Left lung (tissue), 10 donors: Measurements from ENCODE around the gene GYS2. TPM values are rescaled to one million over a fixed set of nuclear protein-coding genes. Genes with fewer than 3 reads are reported as not detected.
"Not testable (repeated sequence)": the region's sequence is repeated elsewhere in the genome, so short reads cannot be mapped to it uniquely, and the experiment has no call there.

Experiments used
- ATAC-seq: fragments of 200-7000 bp; cut with Tn5 transposase; one replicate; pipeline ENCODE4 v1.9.1; 2020; ENCODE audit warnings: moderate library complexity
- DNase-seq, 4 donors: peaks; one replicate each; pipeline ENCODE4 v3.0.0-alpha.2; 2013 to 2020
- H3K27ac ChIP-seq, 2 donors: fragments of 200-600 bp; sonication (generic) in 1 of 2; one replicate each; pipeline versions ENCODE4 v1.5.0 to v1.8.0; 2020 to 2021
- H3K27me3 ChIP-seq, 2 donors: fragments of 200-600 bp; sonication (generic) in 1 of 2; one replicate each; pipeline versions ENCODE4 v1.5.0 to v1.8.0; 2020 to 2021
- H3K36me3 ChIP-seq, 2 donors: fragments of 200-600 bp; sonication (generic) in 1 of 2; one replicate each; pipeline versions ENCODE4 v1.5.0 to v1.8.0; 2020 to 2021
- H3K4me1 ChIP-seq, 2 donors: fragments of 200-600 bp; one replicate each; pipeline ENCODE4 v1.8.0; 2021
- H3K4me3 ChIP-seq, 2 donors: fragments of 200-600 bp; sonication (generic) in 1 of 2; one replicate each; pipeline versions ENCODE4 v1.5.0 to v1.8.0; 2020 to 2021; ENCODE audit warnings: mild to moderate bottlenecking in 1 of 2
- H3K9me3 ChIP-seq, 2 donors: fragments of 200-600 bp; sonication (generic) in 1 of 2; one replicate each; pipeline versions ENCODE4 v1.5.0 to v1.8.0; 2020 to 2021
- intact Hi-C, 2 donors: fragments of 100-400 bp; cut with DNase I; formaldehyde crosslinking; loops; one replicate each; pipeline versions ENCODE4 v1.11.2 to v1.14.2; 2022
- polyA plus RNA-seq, 6 donors: library from polyadenylated mRNA; unstranded; fragments of 120-200 nt; gene quantifications; one replicate each; pipeline ENCODE4 v1.2.1, GENCODE V29; 2013; ENCODE audit not compliant: insufficient read length in 6 of 6
- total RNA-seq, 2 donors: library from RNA; stranded (reverse); fragmentation: NEBNext Ultra II Directional; extraction: Animal tissue kit (Norgen Biotek cat#: 25700); gene quantifications; one replicate each; pipeline ENCODE4 v1.2.1, GENCODE V29; 2021
- TF ChIP-seq, protein P1 (sequence below), 2 donors: fragments of 200-600 bp; sonication (generic) in 1 of 2; IDR thresholded peaks; one replicate each; pipeline versions ENCODE4 v1.5.0 to v1.8.0; 2021; ENCODE audit warnings: antibody characterized with exemption in 2 of 2
- donor health status: DM: no; HTN: yes; CAD: no.
- donor health status: DM: no; HTN: no; CAD: no.

Gene GYS2
- total and polyA plus RNA-seq, 8 donors, result 0.07 to 0.42 (median 0.32) TPM; not detected in 4

DNA sequence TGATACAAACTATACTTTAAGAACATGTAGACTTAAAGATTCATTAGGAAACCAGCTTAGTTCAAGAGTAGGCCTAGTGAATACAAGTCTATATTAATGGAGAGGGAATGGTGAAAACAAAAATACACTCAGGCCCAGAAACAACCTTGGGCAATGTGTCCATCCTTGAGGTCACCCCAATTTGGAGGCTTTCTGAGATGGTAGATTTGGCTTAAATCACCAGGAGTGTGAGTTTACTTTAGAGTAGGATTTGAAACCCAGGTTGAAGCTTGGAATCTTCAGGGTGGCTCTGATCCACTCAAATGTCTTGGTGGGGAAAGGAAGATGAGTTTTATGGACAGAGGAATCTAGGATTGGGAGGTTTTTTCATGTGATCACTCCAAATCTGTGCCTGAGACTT is 42.5 kb upstream of the GYS2 start:
- no peak for ATAC-seq
- intact Hi-C loops, result no loop called here
- Histone ChIP-seq H3K27ac (no peak overlapping the region), H3K4me3 (no peak overlapping the region), H3K9me3 (no peaks in the 10 kb centered on the region), H3K36me3 (peaks cover 0 to 70% of the 10 kb centered on the region in 2 donors), H3K4me1 (peaks cover 4 to 30% of the 10 kb centered on the region in 2 donors), H3K27me3 (no peaks in the 10 kb centered on the region)
- TF ChIP-seq, protein P1, sequence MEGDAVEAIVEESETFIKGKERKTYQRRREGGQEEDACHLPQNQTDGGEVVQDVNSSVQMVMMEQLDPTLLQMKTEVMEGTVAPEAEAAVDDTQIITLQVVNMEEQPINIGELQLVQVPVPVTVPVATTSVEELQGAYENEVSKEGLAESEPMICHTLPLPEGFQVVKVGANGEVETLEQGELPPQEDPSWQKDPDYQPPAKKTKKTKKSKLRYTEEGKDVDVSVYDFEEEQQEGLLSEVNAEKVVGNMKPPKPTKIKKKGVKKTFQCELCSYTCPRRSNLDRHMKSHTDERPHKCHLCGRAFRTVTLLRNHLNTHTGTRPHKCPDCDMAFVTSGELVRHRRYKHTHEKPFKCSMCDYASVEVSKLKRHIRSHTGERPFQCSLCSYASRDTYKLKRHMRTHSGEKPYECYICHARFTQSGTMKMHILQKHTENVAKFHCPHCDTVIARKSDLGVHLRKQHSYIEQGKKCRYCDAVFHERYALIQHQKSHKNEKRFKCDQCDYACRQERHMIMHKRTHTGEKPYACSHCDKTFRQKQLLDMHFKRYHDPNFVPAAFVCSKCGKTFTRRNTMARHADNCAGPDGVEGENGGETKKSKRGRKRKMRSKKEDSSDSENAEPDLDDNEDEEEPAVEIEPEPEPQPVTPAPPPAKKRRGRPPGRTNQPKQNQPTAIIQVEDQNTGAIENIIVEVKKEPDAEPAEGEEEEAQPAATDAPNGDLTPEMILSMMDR (IDR thresholded peaks at IDR 0.05), result no peak
- DNase-seq, result no peak

DNA sequence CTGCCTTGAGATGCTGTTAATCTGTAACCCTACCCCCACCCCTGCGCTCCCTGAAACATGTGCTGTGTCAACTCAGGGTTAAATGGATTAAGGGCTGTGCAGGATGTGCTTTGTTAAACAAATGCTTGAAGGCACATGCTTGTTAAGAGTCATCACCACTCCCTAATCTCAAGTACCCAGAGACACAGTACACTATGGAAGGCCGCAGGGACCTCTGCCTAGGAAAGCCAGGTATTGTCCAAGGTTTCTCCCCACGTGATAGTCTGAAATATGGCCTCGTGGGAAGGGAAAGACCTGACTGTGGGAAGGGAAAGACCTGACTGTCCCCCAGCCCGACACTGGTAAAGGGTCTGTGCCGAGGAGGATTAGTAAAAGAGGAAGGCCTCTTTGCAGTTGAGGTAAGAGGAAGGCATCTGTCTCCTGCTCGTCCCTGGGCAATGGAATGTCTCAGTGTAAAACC is 40.4 kb upstream of the GYS2 start:
- Histone ChIP-seq H3K36me3 (peaks cover 0 to 69% of the 10 kb centered on the region in 2 donors), H3K4me1 (peaks cover 4 to 24% of the 10 kb centered on the region in 2 donors)
- not testable (repeated sequence) for H3K27ac ChIP-seq

DNA sequence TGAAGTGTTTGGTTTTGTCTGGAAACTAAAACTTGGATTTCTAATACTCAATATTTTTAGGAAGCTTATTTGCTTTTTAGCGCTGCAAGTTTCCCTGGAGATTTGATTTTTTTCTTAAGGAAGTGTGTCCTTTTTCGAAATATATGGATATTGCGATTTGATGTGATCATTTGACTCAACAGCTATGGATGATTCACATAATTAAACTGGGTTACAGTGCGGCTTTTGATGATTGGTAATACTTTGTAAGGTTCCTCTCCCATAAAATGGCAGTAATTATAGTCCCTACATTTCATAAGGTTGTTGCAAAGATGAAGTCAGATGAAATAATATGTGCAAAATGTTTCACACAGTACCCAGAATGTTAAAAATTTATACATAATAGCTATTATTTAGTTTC is 39.9 kb upstream of the GYS2 start:
- ATAC-seq, result no peak
- intact Hi-C loops, result no loop called here
- no peak for DNase-seq
- Histone ChIP-seq H3K36me3 (peaks cover 0 to 69% of the 10 kb centered on the region in 2 donors), H3K4me1 (peaks cover 4 to 24% of the 10 kb centered on the region in 2 donors), H3K9me3 (no peaks in the 10 kb centered on the region), H3K4me3 (no peak overlapping the region), H3K27ac (no peak overlapping the region), H3K27me3 (no peaks in the 10 kb centered on the region)
- TF ChIP-seq, protein P1 (IDR thresholded peaks at IDR 0.05), result no peak

More for the DNA sequence above, 40.4 kb upstream of the GYS2 start:
- DNase-seq, intact Hi-C loops, H3K27me3 ChIP-seq, H3K9me3 ChIP-seq, H3K4me3 ChIP-seq: not testable (repeated sequence)
- ATAC-seq, result peak; percentile 34

DNA sequence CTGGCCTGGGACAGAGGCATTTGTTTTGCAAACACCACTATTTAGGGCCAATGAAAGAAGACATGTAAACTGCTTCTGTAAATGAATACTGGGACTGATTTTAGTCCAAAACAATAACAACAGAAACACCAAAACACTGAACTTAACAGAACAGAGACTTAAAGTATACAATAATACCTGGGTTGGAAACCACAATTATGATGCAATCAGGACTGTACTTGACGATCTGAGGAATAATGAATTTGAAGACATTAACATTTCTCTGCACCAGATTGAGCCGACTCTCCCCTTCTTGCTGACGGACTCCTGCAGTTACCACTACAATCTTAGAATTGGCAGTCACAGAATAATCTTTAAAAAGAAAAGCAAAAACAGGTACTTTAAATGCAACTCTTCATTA is 39.1 kb upstream of the GYS2 start:
- TF ChIP-seq, protein P1 (IDR thresholded peaks at IDR 0.05), result no peak
- H3K36me3 ChIP-seq, result peaks cover 0 to 62% of the 10 kb centered on the region in 2 donors
- intact Hi-C loops, result no loop called here

DNA sequence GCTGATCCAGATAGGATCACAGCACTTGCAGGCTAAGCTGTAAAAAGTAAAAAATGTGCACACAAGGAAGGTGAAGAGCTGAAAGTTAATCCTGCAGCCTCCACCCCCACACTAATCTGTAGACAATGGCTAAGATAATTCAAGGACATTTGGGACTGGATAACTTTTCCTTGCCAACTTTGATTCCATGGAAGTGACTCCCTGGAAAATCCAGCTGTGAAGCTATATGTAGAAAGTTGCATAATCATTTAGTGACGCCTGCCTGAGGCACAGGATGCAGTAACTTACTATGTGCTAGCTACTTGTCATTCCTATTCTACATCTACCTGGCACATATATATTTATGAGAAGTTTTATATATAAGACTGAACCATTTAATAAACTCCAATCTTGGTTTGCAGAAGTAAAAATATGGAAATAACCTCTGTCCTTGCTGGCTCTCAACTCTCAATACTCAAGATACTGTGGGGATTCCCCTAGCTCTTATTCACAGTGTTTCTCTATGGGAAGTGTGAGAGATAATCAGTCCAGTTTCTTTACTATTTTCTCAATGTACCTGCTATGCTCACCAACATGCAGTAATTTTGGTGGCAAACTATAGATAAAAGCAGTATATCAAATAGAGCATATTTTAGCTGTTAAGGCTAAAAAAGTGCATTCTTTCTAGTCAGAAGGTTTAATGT is 38.2 kb upstream of the GYS2 start:
- no peaks in the 10 kb centered on the region for H3K9me3 ChIP-seq
- no peak overlapping the region for H3K4me3 ChIP-seq
- TF ChIP-seq, protein P1 (IDR thresholded peaks at IDR 0.05), result no peak
- DNase-seq (peak in 1 of 4 donors; percentile 44), ATAC-seq (peak; percentile 44)
- H3K27me3 ChIP-seq, result no peaks in the 10 kb centered on the region
- peaks cover 4 to 24% of the 10 kb centered on the region in 2 donors for H3K4me1 ChIP-seq
- intact Hi-C loops, result no loop called here
- peaks cover 0 to 62% of the 10 kb centered on the region in 2 donors for H3K36me3 ChIP-seq
- no peak overlapping the region for H3K27ac ChIP-seq

More for the DNA sequence above, 39.1 kb upstream of the GYS2 start:
- no peaks in the 10 kb centered on the region for H3K9me3 ChIP-seq
- no peak overlapping the region for H3K27ac ChIP-seq
- no peak overlapping the region for H3K4me3 ChIP-seq
- no peaks in the 10 kb centered on the region for H3K27me3 ChIP-seq
- ATAC-seq (no peak), DNase-seq (no peak)
- peaks cover 4 to 24% of the 10 kb centered on the region in 2 donors for H3K4me1 ChIP-seq
